GM19395 (cell line): ENCODE results near the gene AQP2.

Experiments
- ATAC-seq: cut with Tn5 transposase; IDR thresholded peaks from one replicate; pipeline ENCODE4 v1.9.1; 2021; ENCODE audit warnings: mild to moderate bottlenecking, moderate library complexity; ENCODE audit not compliant: unreplicated experiment

The AQP2 gene

DNA sequence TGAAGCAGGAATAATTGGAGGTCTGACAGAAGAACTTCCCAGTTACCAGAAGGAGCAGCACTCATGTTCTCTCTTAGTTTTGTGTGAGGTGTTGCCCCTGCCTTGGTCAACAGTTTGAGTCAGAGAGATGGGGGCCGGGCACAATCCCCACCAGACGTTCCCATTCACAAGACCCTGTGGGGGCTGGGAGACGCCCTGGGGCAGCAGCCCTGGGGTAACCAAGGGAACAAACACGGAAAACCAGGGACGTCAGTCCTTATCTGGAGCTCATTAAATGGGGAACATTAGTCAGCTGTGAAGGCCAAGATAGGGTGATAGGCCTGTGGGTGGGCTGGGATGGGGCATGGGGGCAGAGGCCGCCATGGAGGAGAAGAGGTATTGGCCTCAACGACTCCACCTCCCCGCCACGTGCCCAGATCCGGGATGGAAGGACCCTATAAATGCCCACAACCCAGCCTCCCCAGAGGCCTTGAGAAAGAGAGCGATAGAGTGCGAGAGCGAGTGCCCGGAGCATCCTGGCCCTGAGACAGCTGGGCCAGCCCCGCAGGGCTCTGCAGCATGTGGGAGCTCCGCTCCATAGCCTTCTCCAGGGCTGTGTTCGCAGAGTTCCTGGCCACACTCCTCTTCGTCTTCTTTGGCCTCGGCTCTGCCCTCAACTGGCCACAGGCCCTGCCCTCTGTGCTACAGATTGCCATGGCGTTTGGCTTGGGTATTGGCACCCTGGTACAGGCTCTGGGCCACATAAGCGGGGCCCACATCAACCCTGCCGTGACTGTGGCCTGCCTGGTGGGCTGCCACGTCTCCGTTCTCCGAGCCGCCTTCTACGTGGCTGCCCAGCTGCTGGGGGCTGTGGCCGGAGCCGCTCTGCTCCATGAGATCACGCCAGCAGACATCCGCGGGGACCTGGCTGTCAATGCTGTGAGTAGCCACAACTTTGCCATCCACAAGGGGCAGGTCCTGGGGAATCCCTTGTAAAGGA lies at the start of gene AQP2:
Gene AQP2 (plus strand): TSS at position 465 of the 979 bp plus-strand sequence. CDS start 94 bp downstream, at position 559.
- ATAC-seq: no peak

- ATAC-seq: no peak
Observed at GRCh38 chr12:49901026-49901425, 49.5 kb upstream of the AQP2 start.

GRCh38 chr12:49901986-49902385 lies 48.6 kb upstream of the AQP2 start:
- no peak for ATAC-seq

DNA sequence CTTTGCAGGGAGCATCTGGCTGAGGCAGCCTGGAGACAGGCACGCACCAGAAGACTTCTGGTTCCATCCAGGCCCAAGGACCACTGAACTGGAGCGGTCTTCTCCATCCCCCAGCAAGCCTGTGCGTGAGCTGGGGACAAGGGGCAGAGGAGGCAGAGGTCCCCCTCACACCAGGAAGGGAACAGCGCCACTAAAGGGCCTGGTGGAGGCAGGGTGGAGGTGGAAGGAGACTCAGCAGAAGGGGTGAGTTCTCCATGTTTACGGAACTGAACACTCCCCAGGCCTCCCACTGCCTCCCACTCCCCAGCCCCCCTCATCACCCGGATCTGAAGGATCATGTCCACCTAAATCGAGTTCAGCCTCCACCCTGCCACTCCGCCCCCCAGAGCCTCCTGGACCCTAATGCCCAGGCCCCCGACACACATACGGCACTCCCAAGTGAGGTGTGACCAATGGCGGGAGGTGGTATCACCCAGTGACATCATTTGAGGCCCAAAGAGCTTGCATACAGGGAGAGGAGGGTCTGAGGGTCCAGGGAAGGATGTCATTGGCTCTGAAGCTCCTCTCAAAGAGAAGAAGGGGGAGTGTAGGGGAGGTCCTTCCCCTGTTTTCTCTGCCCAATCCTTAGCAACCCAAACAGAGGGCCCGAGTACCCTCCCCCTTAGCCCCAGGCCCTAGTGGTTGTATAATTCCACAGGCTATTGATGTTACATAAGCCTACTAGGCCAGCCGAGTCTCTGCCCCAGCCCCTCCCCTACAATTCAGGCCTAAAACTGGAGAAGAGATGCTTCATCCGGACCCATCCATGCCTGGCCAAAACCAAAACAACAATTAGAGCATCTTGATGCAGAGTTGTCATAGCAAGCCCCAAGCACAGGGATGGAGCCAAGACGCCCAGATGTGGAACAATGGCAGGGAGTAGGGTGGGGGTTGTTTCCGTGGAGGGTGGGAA lies 47.9 kb upstream of the AQP2 start:
- no peak for ATAC-seq

GRCh38 chr12:49903351-49903699 lies 47.2 kb upstream of the AQP2 start:
- no peak for ATAC-seq

DNA sequence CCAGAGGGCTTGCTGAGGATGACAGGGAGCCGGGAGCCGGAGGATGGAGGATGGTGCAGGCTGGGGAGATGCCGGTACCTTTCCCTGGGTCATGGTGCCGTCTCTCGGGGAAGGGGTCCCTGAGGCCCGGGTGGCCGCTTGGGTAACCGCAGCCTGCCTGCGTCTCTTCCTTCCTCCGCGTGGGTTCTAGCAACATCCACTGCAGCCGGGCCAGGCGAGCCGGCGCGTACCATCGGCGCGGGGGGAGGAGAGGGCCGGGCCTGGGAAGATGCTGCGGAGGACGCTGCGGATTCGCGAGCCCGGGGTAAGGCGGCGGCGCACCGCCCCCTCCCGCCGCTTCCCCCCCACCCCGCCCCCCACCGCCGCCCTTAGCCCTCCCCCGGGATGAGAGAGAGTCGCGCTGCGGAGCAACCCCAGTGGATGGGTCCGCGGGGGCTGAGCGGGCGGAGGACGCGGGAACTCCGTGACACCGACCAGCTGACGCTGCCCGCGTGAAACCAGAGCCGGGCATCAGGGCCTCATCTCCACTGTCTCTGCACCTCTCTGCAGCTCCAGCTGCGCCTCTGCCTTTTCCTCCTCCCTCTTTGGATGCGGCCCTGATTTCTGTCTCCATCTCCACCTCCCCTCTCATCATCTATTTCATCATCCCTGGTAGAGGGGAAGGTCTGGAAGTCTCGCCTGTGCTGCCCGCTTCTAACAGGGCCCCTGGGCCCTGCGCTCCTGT lies 46.7 kb upstream of the AQP2 start, which contains the start of gene FAIM2:
Gene FAIM2 (minus strand): TSS at position 201 of the 724 bp plus-strand sequence. CDS start 108 bp downstream, at position 93.
- ATAC-seq: no peak

- ATAC-seq: no peak
Observed at GRCh38 chr12:49904601-49905000, 45.9 kb upstream of the AQP2 start.

GRCh38 chr12:49905718-49906314 lies 44.7 kb upstream of the AQP2 start:
- no peak for ATAC-seq

- no peak for ATAC-seq
Observed at GRCh38 chr12:49907352-49907751, 43.2 kb upstream of the AQP2 start.

GRCh38 chr12:49909356-49909755 lies 41.2 kb upstream of the AQP2 start:
- no peak for ATAC-seq

DNA sequence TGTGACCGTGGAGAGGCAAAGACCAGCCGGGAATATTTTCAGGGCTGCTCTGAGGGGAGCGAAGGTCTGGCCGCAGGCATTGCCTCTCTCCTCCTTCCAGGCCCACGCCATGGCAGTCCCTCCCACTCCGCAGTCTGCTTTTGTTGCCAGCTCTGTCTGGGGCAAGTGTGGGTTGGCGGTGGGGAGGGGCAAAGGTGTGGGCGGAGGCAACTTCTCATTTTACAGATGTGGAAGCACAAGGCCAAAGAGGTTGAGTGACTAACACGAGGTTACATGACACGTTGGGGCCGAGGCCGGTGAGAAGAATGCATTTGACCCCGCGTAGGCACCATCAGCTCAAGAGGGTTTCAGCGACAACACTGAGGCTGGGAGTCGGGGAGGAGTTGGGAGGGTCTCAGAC lies 40.7 kb upstream of the AQP2 start:
- no peak for ATAC-seq

DNA sequence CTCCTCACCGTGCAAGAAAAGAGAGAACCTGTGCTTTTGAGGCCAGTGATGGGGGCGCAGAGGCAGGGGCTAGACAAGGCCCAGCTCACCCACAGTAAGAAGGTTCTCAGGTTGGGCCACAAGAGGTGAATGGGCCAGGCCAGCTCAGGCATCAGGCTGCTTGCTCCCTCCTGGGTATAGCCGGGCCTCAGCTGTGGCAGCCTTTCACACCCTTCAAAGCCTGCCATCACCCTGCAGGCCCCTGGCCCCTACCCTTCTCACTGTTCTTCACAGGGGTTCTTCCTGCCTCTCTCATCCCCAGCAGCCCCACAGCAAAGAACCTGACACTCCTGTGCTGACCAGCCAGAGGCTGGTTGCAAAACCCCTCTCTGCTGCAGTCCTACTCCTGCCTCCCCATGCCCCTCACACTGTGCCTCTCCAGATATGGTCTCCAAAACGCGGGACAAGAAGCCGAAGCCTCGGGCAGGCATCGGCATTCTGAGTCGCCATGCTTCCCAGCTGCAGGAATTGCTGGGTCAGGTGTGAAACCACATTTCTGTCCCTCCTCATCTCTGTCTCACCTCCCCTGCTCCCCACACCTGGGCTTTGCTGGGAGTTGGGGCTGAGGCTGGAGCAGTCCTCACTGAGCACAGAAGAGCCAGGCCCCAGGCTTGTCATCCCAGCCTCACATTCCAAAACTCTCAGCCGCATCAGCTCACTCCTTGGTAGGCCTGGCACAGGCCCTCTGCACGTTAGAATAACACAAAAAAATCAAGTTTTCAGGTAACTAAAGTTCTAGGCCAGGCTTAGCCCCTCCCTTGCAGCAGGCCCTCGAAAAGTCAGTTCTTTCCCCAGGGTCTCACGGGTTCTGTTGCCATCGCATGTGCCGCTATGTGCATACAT lies 40.0 kb upstream of the AQP2 start:
- no peak for ATAC-seq

GRCh38 chr12:49911213-49911605 lies 39.3 kb upstream of the AQP2 start:
- no peak for ATAC-seq

DNA sequence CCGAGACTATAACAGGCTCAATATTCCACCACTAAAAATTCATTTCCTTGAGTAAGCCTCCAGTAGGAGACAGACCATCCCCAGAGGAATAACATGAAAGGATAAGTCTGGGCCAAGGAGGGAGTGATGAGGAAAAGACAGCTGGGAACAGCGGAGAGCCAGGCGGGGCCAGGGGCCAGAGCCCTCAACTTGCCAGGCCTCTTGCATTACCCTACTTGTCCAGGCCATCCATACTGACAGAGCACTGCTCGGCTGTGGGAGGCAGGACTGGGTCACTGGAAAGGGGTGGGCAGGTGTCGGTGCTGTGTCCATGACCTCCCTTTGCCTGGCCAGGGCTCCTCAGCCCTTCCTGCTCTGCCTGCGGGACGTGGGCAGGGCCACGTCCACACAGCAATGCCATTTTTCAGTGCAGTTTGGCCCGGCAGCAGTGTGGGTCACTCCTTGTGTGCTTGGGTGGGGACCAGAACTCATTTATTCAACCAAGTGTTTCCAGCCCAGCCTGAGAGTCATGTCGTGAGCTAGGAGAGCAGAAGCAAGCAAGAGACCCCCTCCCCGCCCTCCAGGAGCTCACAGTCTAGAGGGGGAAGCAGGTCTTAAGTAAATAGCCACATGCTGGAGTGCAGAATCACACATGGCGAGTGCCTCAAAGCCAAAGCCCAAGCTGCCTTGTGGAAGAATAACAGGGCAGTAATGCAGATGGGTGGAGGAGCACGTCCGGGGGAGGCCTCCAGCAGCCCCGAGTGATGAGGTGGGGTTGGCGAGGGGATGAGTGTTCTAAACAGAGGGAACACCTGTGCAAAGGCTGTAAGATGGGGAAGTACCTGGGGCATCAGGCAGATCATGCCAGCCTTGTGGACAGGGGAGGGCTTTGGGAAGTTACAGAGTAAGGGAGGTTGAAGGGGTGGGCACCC lies 37.9 kb upstream of the AQP2 start:
- ATAC-seq: no peak

DNA sequence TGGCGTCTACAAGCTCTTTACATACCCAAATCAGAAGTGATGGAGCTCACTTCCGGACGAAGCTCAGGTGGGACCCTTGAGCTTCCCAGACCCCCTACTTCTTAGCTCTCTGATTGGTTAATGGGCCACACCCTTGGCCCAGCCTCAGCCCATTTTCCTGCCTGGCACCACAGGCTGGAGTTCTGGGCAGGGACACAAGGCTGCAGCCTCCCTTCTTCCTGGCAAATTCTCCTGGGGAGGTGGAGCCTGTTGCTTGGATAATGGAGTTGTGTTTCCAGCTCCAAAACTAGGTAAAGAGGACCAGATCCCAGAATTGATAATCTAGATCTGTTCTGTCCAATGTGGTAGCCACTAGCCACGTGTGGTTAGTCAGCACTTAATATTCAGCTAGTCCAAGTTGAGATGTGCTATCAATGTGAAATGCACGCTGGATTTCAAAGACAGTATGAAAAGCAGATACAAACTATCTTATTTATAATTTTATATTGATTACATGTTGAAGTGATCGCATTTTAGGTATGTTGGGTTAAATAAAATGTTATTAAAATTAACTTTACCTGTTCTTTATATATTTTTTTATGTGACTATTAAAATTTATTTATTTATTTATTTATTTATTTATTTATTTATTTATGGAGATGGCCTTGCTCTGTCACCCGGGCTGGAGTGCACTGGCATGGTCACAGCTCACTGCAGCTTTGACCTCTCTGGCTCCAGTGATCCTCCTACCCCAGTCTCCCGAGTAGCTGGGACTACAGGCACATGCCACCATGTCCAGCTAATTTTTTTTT lies 34.2 kb upstream of the AQP2 start:
- ATAC-seq: no peak

GRCh38 chr12:49917166-49917787 lies 33.3 kb upstream of the AQP2 start:
- ATAC-seq: no peak

- no peak for ATAC-seq
Observed at GRCh38 chr12:49917788-49918173, 32.8 kb upstream of the AQP2 start.
